HG02973 (cell line): Measurements from ENCODE around the gene AGBL4.

Source experiments
- ATAC-seq: cut with Tn5 transposase; IDR thresholded peaks from one replicate; pipeline ENCODE4 v1.9.1; 2021; ENCODE audit warnings: moderate library complexity; ENCODE audit not compliant: unreplicated experiment

Gene AGBL4

GRCh38 chr1:48916130-48917069, 1107.4 kb downstream of the AGBL4 start:
- no peak for ATAC-seq

GRCh38 chr1:48908606-48909005, 1115.1 kb downstream of the AGBL4 start:
- no peak for ATAC-seq

- no peak for ATAC-seq
Observed at GRCh38 chr1:48906729-48907128, 1117.0 kb downstream of the AGBL4 start.

GRCh38 chr1:48906164-48906563, 1117.6 kb downstream of the AGBL4 start:
- no peak for ATAC-seq

GRCh38 chr1:48903291-48903690, 1120.5 kb downstream of the AGBL4 start:
- ATAC-seq = no peak

- no peak for ATAC-seq
Observed at GRCh38 chr1:48898894-48899293, 1124.9 kb downstream of the AGBL4 start.

- no peak for ATAC-seq
Observed at GRCh38 chr1:48889615-48890014, 1134.1 kb downstream of the AGBL4 start.

- ATAC-seq = no peak
Observed at GRCh38 chr1:48889082-48889481, 1134.7 kb downstream of the AGBL4 start.

- ATAC-seq = no peak
Observed at GRCh38 chr1:48887796-48888195, 1136.0 kb downstream of the AGBL4 start.

- ATAC-seq = no peak
Observed at GRCh38 chr1:48882020-48882419, 1141.7 kb downstream of the AGBL4 start.

GRCh38 chr1:48878191-48878940, 1145.4 kb downstream of the AGBL4 start:
- no peak for ATAC-seq

- no peak for ATAC-seq
Observed at GRCh38 chr1:48876330-48876785, 1147.4 kb downstream of the AGBL4 start.

- no peak for ATAC-seq
Observed at GRCh38 chr1:48875552-48876329, 1148.0 kb downstream of the AGBL4 start.

GRCh38 chr1:48873944-48874343, 1149.8 kb downstream of the AGBL4 start:
- ATAC-seq = no peak

- peak; percentile 55 for ATAC-seq
Observed at GRCh38 chr1:48870596-48870995, 1153.2 kb downstream of the AGBL4 start.

- ATAC-seq = no peak
Observed at GRCh38 chr1:48869116-48869893, 1154.4 kb downstream of the AGBL4 start.

- ATAC-seq = no peak
Observed at GRCh38 chr1:48864913-48865312, 1158.8 kb downstream of the AGBL4 start.

GRCh38 chr1:48859456-48859855, 1164.3 kb downstream of the AGBL4 start:
- no peak for ATAC-seq

- no peak for ATAC-seq
Observed at GRCh38 chr1:48858200-48858920, 1165.4 kb downstream of the AGBL4 start.

- ATAC-seq = no peak
Observed at GRCh38 chr1:48853006-48853405, 1170.7 kb downstream of the AGBL4 start.
